WTC11 (cell line): Measurements from ENCODE around the gene LRRC31.

Source experiments
- CBFB ChIP-seq: sonication (generic); formaldehyde crosslinking; IDR thresholded peaks from 2 replicates; pipeline ENCODE4 v1.8.1; 2022; ENCODE audit warnings: mild to moderate bottlenecking, low read depth, missing genetic modification reagents
- CTCF ChIP-seq: fragments of 200-600 bp; IDR thresholded peaks from 2 replicates; pipeline ENCODE4 v1.8.0; 2022; ENCODE audit warnings: antibody characterized with exemption
- GRHL2 ChIP-seq: fragments of 250-450 bp; sonication (Bioruptor Pico); IDR thresholded peaks from 2 replicates; pipeline ENCODE4 v1.8.0; 2022; ENCODE audit warnings: mild to moderate bottlenecking, moderate library complexity; ENCODE audit not compliant: insufficient replicate concordance, severe bottlenecking
- SP1 ChIP-seq: sonication (generic); formaldehyde crosslinking; conservative IDR thresholded peaks from 2 replicates; pipeline ENCODE4 v1.8.1; 2022; ENCODE audit warnings: missing genetic modification reagents
- TF ChIP-seq, protein P1 (sequence below): sonication (generic); formaldehyde crosslinking; IDR thresholded peaks from 2 replicates; pipeline ENCODE4 v1.8.1; 2022; ENCODE audit warnings: mild to moderate bottlenecking, missing genetic modification reagents, moderate library complexity, borderline replicate concordance
- TF ChIP-seq, protein P2 (sequence below): sonication (generic); formaldehyde crosslinking; IDR thresholded peaks from 2 replicates; pipeline ENCODE4 v1.8.0; 2022; ENCODE audit warnings: mild to moderate bottlenecking, missing genetic modification reagents

GRCh38 chr3:169891886-169892285 is 22.2 kb upstream of the LRRC31 start:
- TF ChIP-seq CBFB (CRISPR knock-in tag) (no peak), CTCF (no peak), GRHL2 (CRISPR knock-in tag) (no peak), SP1 (no peak)
- TF ChIP-seq, protein P1, sequence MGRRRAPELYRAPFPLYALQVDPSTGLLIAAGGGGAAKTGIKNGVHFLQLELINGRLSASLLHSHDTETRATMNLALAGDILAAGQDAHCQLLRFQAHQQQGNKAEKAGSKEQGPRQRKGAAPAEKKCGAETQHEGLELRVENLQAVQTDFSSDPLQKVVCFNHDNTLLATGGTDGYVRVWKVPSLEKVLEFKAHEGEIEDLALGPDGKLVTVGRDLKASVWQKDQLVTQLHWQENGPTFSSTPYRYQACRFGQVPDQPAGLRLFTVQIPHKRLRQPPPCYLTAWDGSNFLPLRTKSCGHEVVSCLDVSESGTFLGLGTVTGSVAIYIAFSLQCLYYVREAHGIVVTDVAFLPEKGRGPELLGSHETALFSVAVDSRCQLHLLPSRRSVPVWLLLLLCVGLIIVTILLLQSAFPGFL (CRISPR knock-in tag) = no peak
- TF ChIP-seq, protein P2, sequence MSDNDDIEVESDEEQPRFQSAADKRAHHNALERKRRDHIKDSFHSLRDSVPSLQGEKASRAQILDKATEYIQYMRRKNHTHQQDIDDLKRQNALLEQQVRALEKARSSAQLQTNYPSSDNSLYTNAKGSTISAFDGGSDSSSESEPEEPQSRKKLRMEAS (CRISPR knock-in tag) = no peak
